ENCODE measurements around the gene HOXB5.

GRCh38 chr17:48625495-48626244 is 32.1 kb upstream of the HOXB5 start:
- TF ChIP-seq MAX (IDR thresholded peaks at IDR 0.05; ENCODE audit: low read depth, low read length) (no peak), SMAD1 (IDR thresholded peaks at IDR 0.05; ENCODE audit: low read depth, partially characterized antibody) (no peak), CTCF (IDR thresholded peaks at IDR 0.05 in 2 of 3, conservative IDR thresholded peaks at IDR 0.05 in 1 of 3; ENCODE audit: control insufficient read depth in 2 of 3, extremely low read depth in 1 of 3, insufficient read depth in 1 of 3, low read depth in 3 of 3, low read length in 3 of 3) (no peak), BRCA1 (IDR thresholded peaks at IDR 0.05; ENCODE audit: low read depth, low read length) (no peak), EZH2 (IDR thresholded peaks at IDR 0.05; ENCODE audit: borderline replicate concordance, control insufficient read depth, low read depth, low read length) (0 out of 2 replicates have a peak, but pooled peaks have one; percentile 23), NR2C2 (IDR thresholded peaks at IDR 0.05; ENCODE audit: borderline replicate concordance, control insufficient read depth, insufficient read length, low read depth) (no peak), CREB1 (IDR thresholded peaks at IDR 0.05; ENCODE audit: low read depth) (no peak), ZBTB33 (IDR thresholded peaks at IDR 0.05) (no peak), EP300 (IDR thresholded peaks at IDR 0.05; ENCODE audit: borderline replicate concordance in 1 of 2, control insufficient read depth in 1 of 2, low read depth in 2 of 2, low read length in 2 of 2) (no peak), IRF5 (IDR thresholded peaks at IDR 0.05; ENCODE audit: borderline replicate concordance) (no peak), FOXM1 (IDR thresholded peaks at IDR 0.05; ENCODE audit: low read depth, low read length) (no peak)

Measured in GM12878 (cell line).